K562 (cell line): ENCODE results near the gene PRKD1. TPM values are rescaled to one million over a fixed set of nuclear protein-coding genes. Genes with fewer than 3 reads are reported as not detected.

Experiments
- ATAC-seq: fragments of 200-7000 bp; cut with Tn5 transposase; 3 replicates; pipeline ENCODE4 v1.9.1; 2020; ENCODE audit warnings: moderate library complexity
- BruUV-seq: library from RNA; stranded (reverse); fragments of 400-500 nt; replicated peaks from 2 replicates; lab custom pipeline; 2021; lab: Mats Ljungman, UMichigan
- CTCF ChIA-PET: fragments of 300-600 bp; formaldehyde crosslinking; extraction: SDS; loops from one replicate; lab custom pipeline; 2021; ENCODE audit warnings: low intra/inter-chr PET ratio; lab: Yijun Ruan, JAX
- POLR2A ChIA-PET: fragments of 300-600, 350-650 bp; sonication (Branson Sonifier 250); formaldehyde crosslinking; extraction: SDS; loops from one replicate; lab custom pipeline; 2021; ENCODE audit warnings: antibody characterized with exemption, inconsistent platforms; lab: Yijun Ruan, JAX
- DNase-seq, 4 experiments: peaks; one replicate each; pipeline versions ENCODE4 v3.0.0 to v3.0.0-alpha.2; 2011 to 2018; ENCODE audit warnings: low spot score in 3 of 4, mixed read lengths in 3 of 4; ENCODE audit errors: extremely low read depth in 1 of 4
- FAIRE-seq: peaks from 2 replicates; lab custom pipeline; 2011; peaks lifted over from hg19 to GRCh38; lab: Jason Lieb, UNC
- H2AFZ ChIP-seq: 2 replicates; pipeline ENCODE4 v1.6.0; 2011; ENCODE audit warnings: low read depth, low read length, control low read depth, inconsistent platforms
- H3K27ac ChIP-seq: fragments of 200-600 bp; 3 replicates; pipeline ENCODE4 v1.8.0; 2011; ENCODE audit warnings: low read depth, mild to moderate bottlenecking, control low read depth, inconsistent platforms, low read length, moderate library complexity, mixed read lengths; ENCODE audit errors: extremely low read depth
- H3K27me3 ChIP-seq, 2 experiments: fragments of 300-600 bp in 1 of 2; 2 replicates in 1 of 2; 3 replicates in 1 of 2; pipeline versions ENCODE4 v1.6.0 to v1.8.0; 2011; ENCODE audit warnings: inconsistent platforms in 2 of 2, low read length in 2 of 2, mild to moderate bottlenecking in 1 of 2, mixed read lengths in 1 of 2, moderate library complexity in 1 of 2; ENCODE audit not compliant: control insufficient read depth in 2 of 2, insufficient read depth in 2 of 2
- H3K36me3 ChIP-seq: fragments of 300-600 bp; 3 replicates; pipeline ENCODE4 v1.8.0; 2011; ENCODE audit warnings: mild to moderate bottlenecking, low read length, inconsistent platforms; ENCODE audit not compliant: control insufficient read depth, insufficient read depth
- H3K4me1 ChIP-seq, 2 experiments: fragments of 200-600 bp in 1 of 2; replicated peaks in 1 of 2; 2 replicates in 1 of 2; 3 replicates in 1 of 2; pipeline versions ENCODE4 v1.5.1 to v1.8.0; 2011; ENCODE audit warnings: inconsistent platforms in 2 of 2, low read length in 2 of 2, mild to moderate bottlenecking in 1 of 2, mixed read lengths in 1 of 2, moderate library complexity in 1 of 2; ENCODE audit not compliant: control insufficient read depth in 2 of 2, insufficient read depth in 2 of 2
- H3K4me2 ChIP-seq: 2 replicates; pipeline ENCODE4 v1.6.1; 2011; ENCODE audit warnings: low read length, control low read depth, inconsistent platforms, mixed read lengths; ENCODE audit not compliant: insufficient read depth
- H3K4me3 ChIP-seq: fragments of 200-600 bp; sonication (generic), shearing (Covaris generic); 2 replicates; pipeline ENCODE4 v1.5.1; 2016; ENCODE audit warnings: control low read depth, inconsistent platforms
- H3K79me2 ChIP-seq: fragments of 200-600 bp; 3 replicates; pipeline ENCODE4 v1.8.0; 2011; ENCODE audit warnings: low read length, inconsistent platforms; ENCODE audit not compliant: control insufficient read depth, insufficient read depth
- H3K9ac ChIP-seq, 2 experiments: 2 replicates each; pipeline versions ENCODE4 v1.6.0 to v1.6.1; 2011; ENCODE audit warnings: low read depth in 2 of 2, low read length in 2 of 2, control low read depth in 1 of 2, inconsistent platforms in 1 of 2, mild to moderate bottlenecking in 1 of 2, mixed read lengths in 1 of 2; ENCODE audit not compliant: insufficient read depth in 1 of 2
- H3K9me1 ChIP-seq: one replicate; pipeline ENCODE4 v1.6.0; 2011; ENCODE audit warnings: inconsistent platforms, mild to moderate bottlenecking, low read length, moderate library complexity; ENCODE audit not compliant: control insufficient read depth, insufficient read depth
- H3K9me3 ChIP-seq: replicated peaks from 2 replicates; pipeline ENCODE4 v1.5.1; 2011; ENCODE audit warnings: low read depth, low read length, inconsistent platforms; ENCODE audit not compliant: control insufficient read depth, insufficient read depth
- H4K20me1 ChIP-seq: replicated peaks from 2 replicates; pipeline ENCODE4 v1.6.1; 2011; ENCODE audit warnings: low read length, inconsistent platforms, mixed read lengths; ENCODE audit not compliant: control insufficient read depth, insufficient read depth
- BHLHE40 ChIP-seq: IDR thresholded peaks from 2 replicates; pipeline ENCODE4 v1.6.1; 2011; ENCODE audit warnings: low read length, improper control_type of control experiment
- FOXK1 ChIP-seq: sonication (generic); formaldehyde crosslinking; IDR thresholded peaks from 2 replicates; pipeline ENCODE4 v1.8.0; 2022; ENCODE audit warnings: missing genetic modification reagents, mild to moderate bottlenecking, borderline replicate concordance
- ID3 ChIP-seq, 2 experiments: fragments of 250-450 bp in 1 of 2; fragments of 450-650 bp in 1 of 2; sonication (Bioruptor Pico) in 1 of 2; IDR thresholded peaks; 2 replicates each; pipeline versions ENCODE4 v1.6.1 to v1.8.0; 2016 to 2021; ENCODE audit warnings: mild to moderate bottlenecking in 2 of 2, moderate library complexity in 2 of 2, missing compliant biosample characterization in 1 of 2, missing genetic modification characterization in 1 of 2
- MCM7 ChIP-seq, 2 experiments: fragments of 450-650 bp; IDR thresholded peaks; 2 replicates each; pipeline ENCODE4 v1.6.1; 2016 to 2018
- NKRF ChIP-seq: fragments of 450-650 bp; IDR thresholded peaks from 2 replicates; pipeline ENCODE4 v1.6.1; 2016; ENCODE audit warnings: borderline replicate concordance
- SP1 ChIP-seq: sonication (generic); formaldehyde crosslinking; IDR thresholded peaks from 2 replicates; pipeline ENCODE4 v1.8.1; 2022; ENCODE audit warnings: mild to moderate bottlenecking, missing genetic modification reagents
- UBTF ChIP-seq, 2 experiments: IDR thresholded peaks; 2 replicates each; pipeline ENCODE4 v1.6.1; 2012; ENCODE audit warnings: improper control_type of control experiment in 2 of 2, low read depth in 2 of 2, low read length in 2 of 2, borderline replicate concordance in 1 of 2
- ZBED1 ChIP-seq: IDR thresholded peaks from 2 replicates; pipeline ENCODE4 v1.6.1; 2014
- ZNF12 ChIP-seq: sonication (generic); formaldehyde crosslinking; IDR thresholded peaks from 2 replicates; pipeline ENCODE4 v1.4.0; 2020; ENCODE audit warnings: mild to moderate bottlenecking, missing genetic modification reagents
- WGBS: fragments of 100-300 bp; shearing (Covaris generic); methylation state at CpG from one replicate; pipeline ENCODE4 v1.1.6; 2016; ENCODE audit warnings: low coverage, mixed read lengths; ENCODE audit not compliant: insufficient coverage; ENCODE audit errors: missing lambda C conversion rate; 5-methylcytosine and 5-hydroxymethylcytosine counted together
- in situ Hi-C: fragments of 300-500 bp; cut with MboI; formaldehyde crosslinking; loops from 4 replicates; pipeline ENCODE4 v1.15.0; 2018; ENCODE audit warnings: inconsistent platforms, mixed read lengths
- intact Hi-C: fragments of 100-400 bp; cut with micrococcal nuclease; formaldehyde crosslinking; loops from 2 replicates; pipeline ENCODE4 v1.14.2; 2022
- polyA plus RNA-seq, 8 experiments: library from polyadenylated mRNA; depleted of rRNA in 4 of 8; stranded (reverse) in 5 of 8; unstranded in 3 of 8; fragments of >200 nt; fragmentation: Nextera tagmentation in 2 of 8; fragmentation: Illumina TruSeq in 1 of 8; extraction: Ambion mirVana in 2 of 8; extraction: Trizol in 1 of 8; gene quantifications; 2 replicates each; pipeline versions ENCODE4 v1.2.1 to v1.2.3, GENCODE V29; 2011 to 2014; ENCODE audit warnings: inconsistent platforms in 1 of 8, missing spikeins in 1 of 8
- total RNA-seq, 7 experiments: library from RNA; depleted of rRNA in 6 of 7; stranded (reverse); fragments of >200 nt in 6 of 7; fragmentation: Illumina TruSeq in 2 of 7; extraction: Trizol in 2 of 7; gene quantifications; 2 replicates each; pipeline versions ENCODE4 v1.2.1 to v1.2.3, GENCODE V29; 2011 to 2021; ENCODE audit warnings: low replicate concordance in 1 of 7
- TF ChIP-seq, protein P1 (sequence below): sonication (generic); formaldehyde crosslinking; IDR thresholded peaks from 2 replicates; pipeline ENCODE4 v1.9.0; 2022; ENCODE audit warnings: mild to moderate bottlenecking, missing genetic modification reagents

PRKD1 gene
- total and polyA plus RNA-seq, 9 of the 15 experiments (the other 6 are each of a cell fraction or from before 2014, with no cell fraction given) = 0.04 to 0.25 (median 0.13) TPM; not detected in 1

DNA sequence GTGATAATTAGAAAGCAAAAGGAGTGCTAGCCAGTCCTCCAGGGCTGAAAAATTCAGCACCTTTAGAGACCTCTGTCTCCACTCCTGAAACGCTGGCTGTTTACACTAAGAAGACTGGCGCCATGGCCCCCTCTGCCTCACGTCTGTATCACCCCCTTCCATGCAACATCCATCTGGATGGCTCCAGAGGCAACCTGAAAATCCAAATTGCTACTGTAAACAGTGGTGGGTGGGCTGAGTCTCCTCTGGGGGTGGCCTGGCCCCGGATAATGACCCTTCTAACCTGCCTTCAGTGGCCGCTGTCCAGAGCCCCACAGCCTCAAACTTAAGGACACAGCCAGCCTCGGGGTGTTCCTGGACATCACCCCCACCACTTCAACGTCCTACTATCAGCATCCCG lies 1.4 kb downstream of the PRKD1 start (continued):
- no peak for TF ChIP-seq SP1 (CRISPR knock-in tag)
- no peak for TF ChIP-seq UBTF (IDR thresholded peaks at IDR 0.05; ENCODE audit: borderline replicate concordance in 1 of 2, low read depth in 2 of 2, low read length in 2 of 2)
- no peak for TF ChIP-seq NKRF
- TF ChIP-seq, all 486 proteins: peak for 0

DNA sequence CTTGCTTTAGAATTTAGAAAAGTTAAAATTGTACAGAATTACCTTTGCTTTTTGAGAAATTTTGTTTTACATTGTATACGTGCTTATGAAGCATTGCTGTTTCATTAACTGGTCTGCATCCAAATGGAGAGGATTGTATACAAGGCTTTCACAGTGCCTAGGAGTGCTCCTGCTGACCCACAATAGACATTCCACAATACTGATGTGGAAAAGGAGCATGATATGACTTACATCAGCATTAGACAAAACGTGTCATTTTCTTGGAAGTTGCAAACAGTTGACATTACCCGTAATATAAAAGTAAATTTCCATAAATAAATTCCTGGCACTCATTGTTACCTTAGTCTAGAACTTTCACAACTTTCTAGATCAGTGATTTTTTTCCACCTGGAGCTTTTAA lies 1.9 kb downstream of the PRKD1 start:
- Histone ChIP-seq H3K9me3 (no peaks in the 10 kb centered on the region), H3K27me3 (peaks cover 0 to 20% of the 10 kb centered on the region in 2 experiments; a peak in 2 of 5 replicates), H3K9me1 (no peaks in the 10 kb centered on the region), H3K4me1 (peaks cover 0 to 13% of the 10 kb centered on the region in 2 experiments; a peak in 2 of 5 replicates), H3K4me2 (no peak overlapping the region), H3K79me2 (no peaks in the 10 kb centered on the region), H2AFZ (no peak overlapping the region), H3K4me3 (no peak overlapping the region), H3K36me3 (no peaks in the 10 kb centered on the region), H3K9ac (no peak overlapping the region), H3K27ac (no peak overlapping the region), H4K20me1 (no peaks in the 10 kb centered on the region)
- in situ Hi-C loops = no loop called here
- FAIRE-seq (no peak), ATAC-seq (no peak), DNase-seq (no peak)
- no TSS peak for BruUV-seq
- intact Hi-C loops = no loop called here
- POLR2A ChIA-PET = no interaction called here
- CTCF ChIA-PET = no interaction called here
- WGBS = 4% methylated on average over 3 of the region's 3 CpGs
- no peak for TF ChIP-seq BHLHE40
- TF ChIP-seq MCM7 (IDR thresholded peaks at IDR 0.05) = no peak
- TF ChIP-seq ID3 (CRISPR knock-in tag; IDR thresholded peaks at IDR 0.05) = no peak
- no peak for TF ChIP-seq ID3 (tag; IDR thresholded peaks at IDR 0.05)
- TF ChIP-seq, protein P1, sequence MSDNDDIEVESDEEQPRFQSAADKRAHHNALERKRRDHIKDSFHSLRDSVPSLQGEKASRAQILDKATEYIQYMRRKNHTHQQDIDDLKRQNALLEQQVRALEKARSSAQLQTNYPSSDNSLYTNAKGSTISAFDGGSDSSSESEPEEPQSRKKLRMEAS (CRISPR knock-in tag) = no peak
- TF ChIP-seq ZNF12 = no peak
- no peak for TF ChIP-seq ZBED1
- TF ChIP-seq FOXK1 (CRISPR knock-in tag) = no peak
